GM21529 (cell line): ENCODE results near the gene TM2D1.
A peak's percentile ranks its signal among the peaks of the same experiment; 100 is the strongest.

ENCODE experiments used
- ATAC-seq: cut with Tn5 transposase; IDR thresholded peaks from one replicate; pipeline ENCODE4 v1.9.1; 2021; ENCODE audit not compliant: unreplicated experiment

TM2D1 gene

GRCh38 chr1:61645476-61645875, 79.5 kb downstream of the TM2D1 start:
- ATAC-seq: no peak

DNA sequence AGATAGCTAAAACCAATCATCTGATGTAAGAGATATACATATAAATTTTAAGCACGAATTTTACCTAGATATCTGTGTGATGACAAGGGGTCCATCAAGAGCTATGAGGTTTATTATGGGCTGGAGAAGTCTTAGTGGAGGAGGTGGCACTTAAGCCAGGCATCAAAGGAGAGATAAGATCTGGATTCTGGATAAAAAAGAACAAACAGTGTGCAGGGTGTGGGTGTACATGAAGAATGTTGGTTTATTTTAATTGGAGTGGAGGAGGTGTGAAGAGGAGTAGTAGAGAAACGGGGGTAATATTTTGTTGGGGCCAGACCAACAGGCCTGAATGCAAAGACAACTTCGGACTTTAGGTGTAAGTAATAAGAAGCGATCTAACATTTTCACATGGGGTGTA, 80.6 kb downstream of the TM2D1 start:
- ATAC-seq: no peak

- ATAC-seq: no peak
Measured at GRCh38 chr1:61642475-61643232, 82.3 kb downstream of the TM2D1 start.

GRCh38 chr1:61641578-61642336, 83.2 kb downstream of the TM2D1 start:
- ATAC-seq: peak; percentile 98

- no peak for ATAC-seq
Measured at GRCh38 chr1:61640531-61641530, 84.1 kb downstream of the TM2D1 start.

DNA sequence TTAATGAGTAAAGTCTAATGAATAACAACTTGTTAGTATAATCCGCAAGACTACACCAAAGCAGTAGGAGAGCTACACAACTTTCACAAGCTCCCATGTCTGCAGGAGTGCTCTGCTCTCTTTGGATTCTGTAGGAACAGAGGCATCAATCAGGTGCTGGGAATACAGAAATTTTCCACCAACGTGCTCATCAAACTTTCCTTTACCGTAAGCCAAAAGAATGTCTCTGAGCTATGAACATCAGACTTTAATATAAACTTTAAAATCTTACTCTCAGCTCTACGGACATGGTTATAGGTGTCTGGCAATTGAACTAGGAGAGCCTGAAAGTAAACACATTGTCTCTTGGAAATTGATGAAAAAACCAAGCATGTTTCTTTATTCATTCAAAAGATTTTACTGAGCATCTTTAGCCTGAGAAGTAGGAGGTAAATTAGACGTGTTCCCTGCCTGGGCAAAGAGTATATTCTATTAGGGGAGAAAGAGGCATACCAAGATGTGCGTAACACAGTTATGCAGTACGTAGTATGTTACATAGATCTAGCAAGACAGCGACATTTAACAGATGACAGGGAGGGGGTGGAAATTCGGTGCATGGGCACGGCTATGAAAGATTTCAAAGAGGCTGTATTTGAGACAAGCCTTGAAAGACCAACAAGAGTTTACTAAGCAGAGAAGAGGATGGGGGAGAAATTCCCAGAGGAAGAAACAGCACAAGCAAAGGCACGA, 85.2 kb downstream of the TM2D1 start:
- no peak for ATAC-seq

GRCh38 chr1:61638911-61639605, 85.9 kb downstream of the TM2D1 start:
- ATAC-seq: no peak

- ATAC-seq: no peak
Measured at GRCh38 chr1:61638296-61638695, 86.6 kb downstream of the TM2D1 start.

GRCh38 chr1:61637470-61637869, 87.5 kb downstream of the TM2D1 start:
- ATAC-seq: no peak

- no peak for ATAC-seq
Measured at GRCh38 chr1:61636814-61637213, 88.1 kb downstream of the TM2D1 start.

DNA sequence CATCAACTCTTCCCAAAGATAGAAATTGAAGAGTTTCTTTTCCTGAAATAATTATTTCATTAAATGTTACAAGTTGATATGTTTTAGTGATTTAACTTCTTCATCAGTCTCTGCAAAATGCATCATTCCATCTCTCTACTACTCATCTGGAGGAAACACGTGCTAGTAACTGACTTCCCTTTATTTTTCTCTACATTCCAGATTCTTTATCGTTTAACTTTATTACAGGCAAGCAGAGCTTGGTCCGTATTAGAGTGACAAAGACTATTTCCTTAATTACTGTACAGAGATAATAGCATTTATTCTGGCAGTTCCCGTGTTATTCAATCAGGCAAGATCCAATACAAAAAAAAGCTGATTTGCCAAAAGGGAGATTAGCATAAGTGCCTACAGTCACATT, 88.6 kb downstream of the TM2D1 start:
- no peak for ATAC-seq

- ATAC-seq: no peak
Measured at GRCh38 chr1:61635557-61635956, 89.4 kb downstream of the TM2D1 start.

GRCh38 chr1:61631436-61631835, 93.5 kb downstream of the TM2D1 start:
- ATAC-seq: no peak
